Activated CD4-positive, alpha-beta T cell treated with anti-CD3 and anti-CD28 coated beads for 36 hours (primary cell): ENCODE data around the gene ITGB6. TPM values are rescaled to one million over a fixed set of nuclear protein-coding genes. Genes with fewer than 3 reads are reported as not detected.

Experiments used
- ATAC-seq: fragments of 200-7000 bp; cut with Tn5 transposase; one replicate; pipeline ENCODE4 v1.10.0; 2021; ENCODE audit warnings: mild to moderate bottlenecking, moderate library complexity
- CTCF ChIA-PET: fragments of 350-600 bp; sonication (Branson Sonifier 250); formaldehyde crosslinking; loops from one replicate; lab custom pipeline; 2021; ENCODE audit warnings: antibody characterized with exemption; lab: Charles Lee
- POLR2A ChIA-PET: fragments of 350-600 bp; sonication (Branson Sonifier 250); formaldehyde crosslinking; loops from one replicate; lab custom pipeline; 2021; ENCODE audit warnings: antibody characterized with exemption, inconsistent platforms; lab: Charles Lee
- DNase-seq: peaks from one replicate; pipeline ENCODE4 v3.0.0-alpha.2; 2020
- H3K27ac Mint-ChIP-seq: one replicate; pipeline ENCODE4 v1.8.0; 2021; ENCODE audit warnings: mixed read lengths
- H3K27me3 Mint-ChIP-seq: one replicate; pipeline ENCODE4 v1.8.0; 2021; ENCODE audit warnings: mixed read lengths
- H3K36me3 Mint-ChIP-seq: one replicate; pipeline ENCODE4 v1.8.0; 2021; ENCODE audit warnings: low read depth, mixed read lengths
- H3K4me1 Mint-ChIP-seq: one replicate; pipeline ENCODE4 v1.8.0; 2021; ENCODE audit warnings: mixed read lengths
- H3K4me3 Mint-ChIP-seq: one replicate; pipeline ENCODE4 v1.8.0; 2021; ENCODE audit warnings: mild to moderate bottlenecking, moderate library complexity, mixed read lengths
- H3K9me3 Mint-ChIP-seq: one replicate; pipeline ENCODE4 v1.8.0; 2021; ENCODE audit warnings: low read depth, mixed read lengths
- intact Hi-C, 2 experiments: fragments of 100-400 bp; cut with DNase I in 1 of 2; cut with micrococcal nuclease in 1 of 2; formaldehyde crosslinking; loops; one replicate each; pipeline versions ENCODE4 v1.14.2 to v1.15.1; 2022 to 2024; cut with DNase I, micrococcal nuclease
- total RNA-seq, 2 experiments: library from RNA; stranded (reverse); gene quantifications; one replicate each; pipeline ENCODE4 v1.2.3, GENCODE V29; 2021

Gene ITGB6, protein sequence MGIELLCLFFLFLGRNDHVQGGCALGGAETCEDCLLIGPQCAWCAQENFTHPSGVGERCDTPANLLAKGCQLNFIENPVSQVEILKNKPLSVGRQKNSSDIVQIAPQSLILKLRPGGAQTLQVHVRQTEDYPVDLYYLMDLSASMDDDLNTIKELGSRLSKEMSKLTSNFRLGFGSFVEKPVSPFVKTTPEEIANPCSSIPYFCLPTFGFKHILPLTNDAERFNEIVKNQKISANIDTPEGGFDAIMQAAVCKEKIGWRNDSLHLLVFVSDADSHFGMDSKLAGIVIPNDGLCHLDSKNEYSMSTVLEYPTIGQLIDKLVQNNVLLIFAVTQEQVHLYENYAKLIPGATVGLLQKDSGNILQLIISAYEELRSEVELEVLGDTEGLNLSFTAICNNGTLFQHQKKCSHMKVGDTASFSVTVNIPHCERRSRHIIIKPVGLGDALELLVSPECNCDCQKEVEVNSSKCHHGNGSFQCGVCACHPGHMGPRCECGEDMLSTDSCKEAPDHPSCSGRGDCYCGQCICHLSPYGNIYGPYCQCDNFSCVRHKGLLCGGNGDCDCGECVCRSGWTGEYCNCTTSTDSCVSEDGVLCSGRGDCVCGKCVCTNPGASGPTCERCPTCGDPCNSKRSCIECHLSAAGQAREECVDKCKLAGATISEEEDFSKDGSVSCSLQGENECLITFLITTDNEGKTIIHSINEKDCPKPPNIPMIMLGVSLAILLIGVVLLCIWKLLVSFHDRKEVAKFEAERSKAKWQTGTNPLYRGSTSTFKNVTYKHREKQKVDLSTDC
- total RNA-seq: not detected

DNA sequence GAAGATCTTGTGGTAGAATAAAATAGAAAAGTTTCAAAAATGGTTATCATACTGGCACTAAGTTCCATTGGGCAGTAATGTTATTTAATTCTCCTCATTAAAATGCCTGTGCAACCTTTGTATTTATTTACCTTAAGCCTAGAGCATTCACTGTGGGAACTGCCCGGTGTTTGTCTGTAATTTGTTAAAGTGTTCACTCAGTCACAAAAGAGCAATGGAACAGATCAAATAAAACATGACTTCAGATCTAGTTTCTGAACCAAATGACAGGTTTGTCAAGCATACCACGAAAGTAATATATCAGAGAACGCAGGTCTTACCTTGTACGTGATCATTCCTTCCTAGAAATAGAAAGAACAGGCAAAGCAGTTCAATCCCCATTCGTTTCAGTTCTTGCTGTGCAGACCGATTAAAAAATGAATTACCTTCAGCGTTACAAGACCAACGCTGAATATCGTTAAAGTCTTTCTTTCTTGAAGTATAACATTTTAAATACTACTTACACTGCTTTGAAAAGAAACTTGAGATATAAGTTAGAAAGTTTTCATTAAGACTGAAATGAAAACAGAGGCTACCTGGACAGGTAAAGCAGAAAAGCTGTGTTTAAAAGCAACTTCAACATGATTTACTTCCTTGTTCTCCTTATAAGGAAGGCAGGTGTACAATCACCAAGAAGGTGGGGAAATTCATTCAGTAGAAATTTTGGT lies at the start of gene ITGB6:
ITGB6 (minus strand) TSS at position 590 of the 707 bp plus-strand sequence; CDS start at position 381, 209 bp downstream.
- Mint-ChIP-seq H3K4me1 (no peaks in the 10 kb centered on the region), H3K27me3 (no peaks in the 10 kb centered on the region), H3K4me3 (no peak within 1 kb of the TSS), H3K27ac (no peak within 1 kb of the TSS), H3K36me3 (no peaks in the 10 kb centered on the region), H3K9me3 (no peaks in the 10 kb centered on the region)
- ATAC-seq (no peak), DNase-seq (no peak)
- POLR2A ChIA-PET: no interaction called here
- intact Hi-C loops: no loop called here
- CTCF ChIA-PET: interaction anchor here (1.2 kb wide), 1 partner anchor 10 kb away, joined by 7 read pairs; no protein-coding TSS in a partner anchor

DNA sequence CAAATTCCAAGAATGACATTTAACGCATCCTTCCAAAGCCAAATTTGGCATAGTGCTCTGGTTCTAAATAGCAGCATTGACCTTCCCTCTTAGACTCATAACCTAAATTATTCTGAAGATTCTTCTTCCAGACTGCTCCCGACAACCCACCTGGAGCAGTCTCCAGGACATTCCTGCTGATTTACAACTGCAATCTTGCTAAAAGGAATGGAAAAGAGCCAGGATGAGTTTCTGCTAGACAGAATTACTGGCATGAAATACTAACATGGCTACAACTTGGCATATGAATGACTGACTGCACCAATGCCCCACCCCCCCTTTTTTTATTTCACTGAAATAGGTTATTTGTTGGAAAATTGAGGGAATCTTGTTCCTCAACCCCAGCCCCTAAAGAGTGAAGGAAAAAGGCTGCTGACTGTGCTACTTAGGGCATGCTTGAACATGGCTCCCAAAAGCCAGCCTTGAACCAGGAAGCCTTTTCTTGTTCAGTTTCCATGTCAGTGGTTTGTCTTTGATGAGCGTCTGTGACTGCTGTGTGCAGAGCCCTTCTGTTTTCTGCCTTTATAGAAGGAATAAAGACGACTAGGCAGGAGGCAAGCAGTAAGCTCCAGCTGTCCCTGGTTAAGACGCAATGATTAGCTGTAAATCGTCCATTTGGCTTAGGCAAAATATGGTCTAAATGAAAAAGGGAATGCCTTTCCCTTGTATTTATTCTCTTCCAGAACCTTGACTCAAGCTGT lies 47.4 kb upstream of the ITGB6 start:
- H3K36me3 Mint-ChIP-seq: no peaks in the 10 kb centered on the region
- H3K27me3 Mint-ChIP-seq: no peaks in the 10 kb centered on the region
- POLR2A ChIA-PET: no interaction called here
- H3K9me3 Mint-ChIP-seq: no peaks in the 10 kb centered on the region
- no peak for ATAC-seq
- H3K4me1 Mint-ChIP-seq: no peaks in the 10 kb centered on the region
- no peak overlapping the region for H3K27ac Mint-ChIP-seq
- intact Hi-C loops: loop anchor here in 1 of 2 experiments (1.0 kb wide), 1 partner anchor 13 kb away; no protein-coding TSS in a partner anchor
- H3K4me3 Mint-ChIP-seq: no peak overlapping the region
- CTCF ChIA-PET: interaction anchor here (1.7 to 2.7 kb wide), 2 partner anchors 10 to 37 kb away, joined by 6 to 8 read pairs; no protein-coding TSS in a partner anchor
- DNase-seq: no peak

DNA sequence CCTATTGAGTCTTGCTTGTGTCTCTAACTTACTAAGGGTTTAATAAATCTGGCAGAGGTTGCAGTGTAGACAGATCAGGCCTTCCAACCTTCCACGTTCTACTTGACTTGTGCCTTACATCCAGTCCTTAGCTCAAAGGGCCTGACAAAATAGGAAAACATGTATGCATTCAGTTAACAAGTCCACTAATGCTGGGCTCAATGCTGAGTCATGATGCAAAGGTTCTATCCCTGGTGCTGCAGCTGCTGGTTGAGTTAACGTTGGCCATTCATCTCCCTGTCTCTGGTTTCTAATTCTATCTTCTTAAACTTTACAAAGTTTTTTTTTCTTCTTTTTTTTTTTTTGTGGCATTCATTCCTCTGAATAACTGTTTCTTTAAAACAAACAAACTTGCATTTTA lies 46.3 kb upstream of the ITGB6 start:
- Mint-ChIP-seq H3K27ac (no peak overlapping the region), H3K9me3 (no peaks in the 10 kb centered on the region), H3K4me3 (no peak overlapping the region), H3K27me3 (no peaks in the 10 kb centered on the region), H3K4me1 (no peaks in the 10 kb centered on the region), H3K36me3 (no peaks in the 10 kb centered on the region)
- ChIA-PET CTCF (interaction anchor here (0.7 to 2.7 kb wide), 3 partner anchors 36 to 82 kb away, joined by 4 to 6 read pairs (median 4); no protein-coding TSS in a partner anchor), POLR2A (no interaction called here)
- intact Hi-C loops: no loop called here
- DNase-seq (no peak), ATAC-seq (no peak)

DNA sequence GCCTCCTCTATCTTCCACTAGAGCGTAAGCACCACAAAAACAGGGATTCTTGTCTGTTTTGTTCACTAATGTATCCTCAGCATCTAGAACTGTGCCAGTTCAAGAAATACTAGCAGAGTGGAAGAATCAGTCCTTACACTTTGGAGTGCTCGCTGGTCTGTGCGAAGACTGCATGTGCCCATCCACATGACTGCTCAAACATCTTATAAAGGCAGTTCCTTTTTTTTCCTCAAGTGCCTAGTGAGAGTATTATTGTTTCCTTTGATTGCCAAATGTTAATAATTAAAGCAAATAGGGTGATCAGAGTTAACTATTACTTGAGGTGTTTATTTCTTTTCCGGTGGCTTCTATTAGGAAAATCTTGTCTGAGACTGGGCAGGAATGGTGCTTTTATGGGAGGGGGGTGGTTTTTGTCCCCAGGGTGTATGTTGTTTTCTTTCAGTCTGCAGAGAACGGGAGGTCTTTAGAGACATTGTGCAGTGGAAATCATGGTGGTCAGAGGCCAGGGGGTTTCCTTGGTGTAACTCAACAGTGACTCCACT lies 45.6 kb upstream of the ITGB6 start:
- intact Hi-C loops: no loop called here
- Mint-ChIP-seq H3K27ac (no peak overlapping the region), H3K36me3 (no peaks in the 10 kb centered on the region), H3K27me3 (no peaks in the 10 kb centered on the region), H3K9me3 (no peaks in the 10 kb centered on the region), H3K4me3 (no peak overlapping the region), H3K4me1 (no peaks in the 10 kb centered on the region)
- ChIA-PET POLR2A (no interaction called here), CTCF (interaction anchor here (2.7 kb wide), 1 partner anchor 35 kb away, joined by 6 read pairs; no protein-coding TSS in a partner anchor)
- no peak for ATAC-seq
- no peak for DNase-seq

DNA sequence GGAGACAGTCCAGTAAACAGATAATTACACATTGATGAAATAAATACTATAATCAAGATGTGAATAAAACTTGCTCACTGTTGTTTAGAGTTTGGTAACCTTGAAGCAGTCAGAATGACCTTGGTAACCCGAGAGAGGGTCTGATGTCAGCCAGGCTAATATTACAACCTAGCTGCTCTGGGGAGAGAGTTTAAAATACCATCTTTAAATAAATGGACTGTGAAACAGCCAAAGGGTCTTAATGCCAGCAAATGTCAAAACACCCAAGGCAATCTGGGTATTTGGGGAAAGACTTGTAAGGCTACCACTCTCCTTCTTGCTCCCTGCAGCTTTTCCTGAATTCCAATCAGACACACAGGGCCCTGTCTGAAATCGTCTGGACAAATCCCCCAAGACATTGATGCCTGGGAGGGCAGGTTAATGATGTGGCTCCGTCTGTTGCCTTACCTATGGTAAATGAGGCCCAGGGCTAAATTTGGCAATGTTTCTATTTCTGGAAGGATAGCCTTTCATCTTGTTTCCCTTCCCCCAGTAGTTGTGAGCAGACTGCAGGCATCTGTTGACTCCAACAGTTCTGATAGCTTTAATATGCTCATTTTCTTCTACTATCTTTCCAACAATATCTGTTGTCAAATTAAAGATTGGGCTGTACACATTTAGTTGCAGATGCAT lies 43.0 kb upstream of the ITGB6 start:
- Mint-ChIP-seq H3K4me1 (no peaks in the 10 kb centered on the region), H3K36me3 (no peaks in the 10 kb centered on the region), H3K4me3 (no peak overlapping the region), H3K27me3 (no peaks in the 10 kb centered on the region), H3K27ac (no peak overlapping the region), H3K9me3 (no peaks in the 10 kb centered on the region)
- ATAC-seq (no peak), DNase-seq (no peak)
- intact Hi-C loops: no loop called here
- POLR2A ChIA-PET: no interaction called here
- CTCF ChIA-PET: interaction anchor here (0.6 to 0.9 kb wide), 2 partner anchors 9 to 711 kb away, joined by 3 to 5 read pairs; no protein-coding TSS in a partner anchor

DNA sequence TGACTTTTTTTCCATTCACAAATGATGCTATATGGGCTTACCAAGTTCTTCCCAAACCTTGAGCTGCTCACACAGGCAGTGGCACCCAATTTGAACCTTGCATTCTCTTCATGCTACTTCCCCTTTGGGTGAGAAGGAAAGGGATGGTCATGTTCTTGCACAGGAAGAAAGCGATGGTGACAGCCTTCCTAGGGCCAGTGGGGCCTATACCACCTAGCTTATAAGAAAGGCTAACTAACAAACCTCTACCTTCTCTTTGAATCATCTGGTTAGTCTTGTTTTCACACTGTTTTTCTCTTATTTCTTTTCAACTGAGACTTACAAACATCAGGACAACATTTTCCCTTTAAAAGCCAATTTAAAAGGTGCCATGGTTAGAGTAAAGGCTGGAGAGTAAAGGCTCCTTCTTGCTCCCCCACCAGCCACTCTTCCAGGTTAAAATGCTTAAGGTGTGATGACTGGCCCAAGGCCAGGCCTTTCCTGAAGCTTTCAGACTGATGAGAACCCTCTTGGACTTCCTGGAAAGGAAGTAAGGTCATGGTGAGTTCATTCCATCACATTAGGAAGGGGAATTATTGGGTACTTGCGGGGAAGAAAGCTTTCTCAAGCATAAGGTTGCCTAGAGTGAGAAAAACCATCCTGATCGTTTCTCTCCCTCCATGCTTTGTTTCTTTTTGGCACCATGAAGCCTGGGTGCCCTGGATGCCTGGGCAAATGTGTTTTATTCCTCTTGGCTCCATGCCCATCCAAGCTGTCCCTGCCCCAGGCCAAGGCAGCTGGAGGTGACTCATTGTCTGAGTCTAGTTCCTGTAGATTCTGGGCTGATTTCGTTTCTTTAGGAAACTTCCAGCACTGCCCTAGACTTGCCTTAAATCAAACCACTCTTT lies 41.4 kb upstream of the ITGB6 start:
- no peaks in the 10 kb centered on the region for H3K36me3 Mint-ChIP-seq
- ChIA-PET POLR2A (interaction anchor here (0.6 kb wide), 1 partner anchor 1080 kb away, joined by 3 read pairs; no protein-coding TSS in a partner anchor), CTCF (interaction anchor here (0.9 to 1.1 kb wide), 3 partner anchors 10 to 11 kb away, joined by 3 to 6 read pairs (median 3); no protein-coding TSS in a partner anchor)
- ATAC-seq: no peak
- no peaks in the 10 kb centered on the region for H3K27me3 Mint-ChIP-seq
- intact Hi-C loops: no loop called here
- H3K4me1 Mint-ChIP-seq: no peaks in the 10 kb centered on the region
- no peaks in the 10 kb centered on the region for H3K9me3 Mint-ChIP-seq
- no peak for DNase-seq
- no peak overlapping the region for H3K4me3 Mint-ChIP-seq
- H3K27ac Mint-ChIP-seq: no peak overlapping the region

DNA sequence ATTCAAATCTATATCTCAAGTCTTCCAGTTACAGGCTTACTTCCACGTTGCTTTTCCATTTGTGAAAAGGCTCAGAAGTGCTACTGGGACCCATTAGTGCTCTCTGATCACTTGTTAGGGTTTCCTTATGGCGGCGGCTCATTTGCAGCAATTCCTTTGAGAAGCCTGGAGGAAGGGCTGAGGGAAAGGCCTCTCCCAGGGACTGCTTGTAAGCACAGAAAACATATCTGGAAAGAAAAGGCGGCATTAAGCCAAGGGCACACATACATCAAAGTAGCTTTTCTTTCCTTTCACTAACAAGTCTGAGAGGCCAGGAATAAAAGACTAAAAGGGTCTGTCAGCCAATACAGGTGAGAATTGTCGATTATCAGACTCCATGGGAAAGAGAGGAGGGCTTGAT lies 39.4 kb upstream of the ITGB6 start:
- ATAC-seq: no peak
- no peak overlapping the region for H3K4me3 Mint-ChIP-seq
- no peak for DNase-seq
- no peaks in the 10 kb centered on the region for H3K9me3 Mint-ChIP-seq
- H3K36me3 Mint-ChIP-seq: no peaks in the 10 kb centered on the region
- H3K27me3 Mint-ChIP-seq: no peaks in the 10 kb centered on the region
- CTCF ChIA-PET: no interaction called here
- POLR2A ChIA-PET: no interaction called here
- no peak overlapping the region for H3K27ac Mint-ChIP-seq
- no peaks in the 10 kb centered on the region for H3K4me1 Mint-ChIP-seq
- intact Hi-C loops: no loop called here

DNA sequence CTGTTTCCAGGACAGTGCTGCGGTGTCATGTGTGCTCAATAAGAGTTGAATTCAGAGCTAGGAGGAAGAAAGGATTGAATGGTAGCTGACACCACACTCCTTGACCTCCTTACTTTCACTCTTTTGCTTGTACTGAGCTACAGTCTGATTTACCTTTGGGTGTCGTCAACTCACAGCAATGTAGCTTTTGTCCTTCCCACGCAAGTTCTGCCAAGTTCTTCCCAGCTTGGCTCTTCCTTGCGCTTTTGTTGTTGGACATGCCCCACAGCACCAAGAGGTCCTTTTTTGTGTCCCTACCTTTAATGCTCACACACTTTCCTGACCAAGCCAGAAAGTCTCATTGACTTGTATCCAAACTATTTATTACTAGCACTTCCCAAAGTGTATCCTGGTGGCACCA lies 38.3 kb upstream of the ITGB6 start:
- H3K9me3 Mint-ChIP-seq: no peaks in the 10 kb centered on the region
- DNase-seq (no peak), ATAC-seq (no peak)
- H3K27me3 Mint-ChIP-seq: peaks cover 2% of the 10 kb centered on the region
- no peak overlapping the region for H3K4me3 Mint-ChIP-seq
- intact Hi-C loops: no loop called here
- no peaks in the 10 kb centered on the region for H3K4me1 Mint-ChIP-seq
- H3K27ac Mint-ChIP-seq: no peak overlapping the region
- H3K36me3 Mint-ChIP-seq: no peaks in the 10 kb centered on the region
- POLR2A ChIA-PET: no interaction called here
- CTCF ChIA-PET: interaction anchor here (0.6 to 1.4 kb wide), 4 partner anchors 12 to 334 kb away, joined by 3 read pairs; partner anchors contain the start of gene LY75

DNA sequence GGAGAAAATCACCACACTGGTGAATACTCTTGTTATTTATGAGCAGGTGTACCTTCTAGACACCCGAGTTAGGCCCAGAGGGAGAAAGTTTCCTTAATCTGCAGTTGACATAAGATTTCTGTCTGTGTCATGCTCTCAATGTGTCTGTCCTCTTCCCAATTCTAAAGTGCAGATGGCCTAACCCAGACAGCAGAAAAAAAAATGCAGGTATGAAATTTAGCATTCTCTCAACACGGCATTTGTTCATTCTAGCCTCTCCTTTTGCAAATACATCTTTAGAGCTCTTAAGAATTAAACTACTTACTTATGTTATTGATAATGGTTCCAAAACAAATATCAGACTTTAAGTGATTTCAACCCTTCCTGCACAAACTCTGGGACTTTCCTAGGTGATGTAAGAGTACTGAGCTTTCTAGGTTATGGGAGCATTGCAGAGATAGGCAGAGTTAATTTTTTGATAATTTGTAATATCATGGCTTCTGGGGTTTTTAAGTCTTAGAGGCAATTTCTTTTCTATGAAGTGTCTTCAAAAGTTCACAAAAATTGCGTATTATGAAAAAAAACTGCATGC lies 32.9 kb upstream of the ITGB6 start:
- H3K27ac Mint-ChIP-seq: no peak overlapping the region
- POLR2A ChIA-PET: interaction anchor here (0.6 kb wide), 1 partner anchor 76 kb away, joined by 4 read pairs; no protein-coding TSS in a partner anchor
- DNase-seq: no peak
- no peak overlapping the region for H3K4me3 Mint-ChIP-seq
- no peaks in the 10 kb centered on the region for H3K36me3 Mint-ChIP-seq
- peaks cover 2% of the 10 kb centered on the region for H3K27me3 Mint-ChIP-seq
- no peaks in the 10 kb centered on the region for H3K9me3 Mint-ChIP-seq
- intact Hi-C loops: no loop called here
- no peak for ATAC-seq
- H3K4me1 Mint-ChIP-seq: no peaks in the 10 kb centered on the region
- CTCF ChIA-PET: interaction anchor here (0.9 kb wide), 1 partner anchor 13 kb away, joined by 3 read pairs; no protein-coding TSS in a partner anchor
